Measurements from ENCODE around the gene GMEB2.
"Not testable (repeated sequence)": the region's sequence is repeated elsewhere in the genome, so short reads cannot be mapped to it uniquely, and the experiment has no call there.

Gene GMEB2

GRCh38 chr20:63612276-63612931 lies 14.5 kb downstream of the GMEB2 start:
- no peak for DNase-seq (ENCODE audit: low read depth)

- DNase-seq (ENCODE audit: low read depth), result no peak
These were observed 15.3 kb downstream of the GMEB2 start for GRCh38 chr20:63611646-63612045.

GRCh38 chr20:63610581-63611435 lies 16.1 kb downstream of the GMEB2 start:
- DNase-seq (ENCODE audit: low read depth), result no peak

- DNase-seq (ENCODE audit: low read depth), result no peak
These were observed 20.2 kb downstream of the GMEB2 start for GRCh38 chr20:63606686-63607085.

- DNase-seq (ENCODE audit: low read depth), result no peak
These were observed 24.6 kb downstream of the GMEB2 start for GRCh38 chr20:63602321-63602720.

- DNase-seq (ENCODE audit: low read depth), result not testable (repeated sequence)
These were observed 25.2 kb downstream of the GMEB2 start for GRCh38 chr20:63601679-63602078.

GRCh38 chr20:63599396-63600050 lies 27.4 kb downstream of the GMEB2 start:
- no peak for DNase-seq (ENCODE audit: low read depth)

GRCh38 chr20:63598479-63599395 lies 28.2 kb downstream of the GMEB2 start:
- DNase-seq (ENCODE audit: low read depth), result no peak

- no peak for DNase-seq (ENCODE audit: low read depth)
These were observed 29.0 kb downstream of the GMEB2 start for GRCh38 chr20:63597651-63598478.

GRCh38 chr20:63596423-63596822 lies 30.5 kb downstream of the GMEB2 start:
- DNase-seq (ENCODE audit: low read depth), result no peak

- DNase-seq (ENCODE audit: low read depth), result no peak
These were observed 31.3 kb downstream of the GMEB2 start for GRCh38 chr20:63595416-63596127.

GRCh38 chr20:63594043-63594561 lies 32.8 kb downstream of the GMEB2 start:
- DNase-seq (ENCODE audit: low read depth), result no peak

GRCh38 chr20:63592661-63593060 lies 34.2 kb downstream of the GMEB2 start:
- DNase-seq (ENCODE audit: low read depth), result no peak

GRCh38 chr20:63591786-63592355 lies 35.0 kb downstream of the GMEB2 start:
- no peak for DNase-seq (ENCODE audit: low read depth)

- no peak for DNase-seq (ENCODE audit: low read depth)
These were observed 35.8 kb downstream of the GMEB2 start for GRCh38 chr20:63591147-63591533.

- no peak for DNase-seq (ENCODE audit: low read depth)
These were observed 36.4 kb downstream of the GMEB2 start for GRCh38 chr20:63590218-63591146.

- no peak for DNase-seq (ENCODE audit: low read depth)
These were observed 37.4 kb downstream of the GMEB2 start for GRCh38 chr20:63589261-63590217.
